ENCODE results near the gene TTYH1. TPM values are rescaled to one million over a fixed set of nuclear protein-coding genes. Genes with fewer than 3 reads are reported as not detected.
"Not testable (repeated sequence)": the region's sequence is repeated elsewhere in the genome, so short reads cannot be mapped to it uniquely, and the experiment has no call there.

Gene TTYH1
- polyA plus RNA-seq (2012; ENCODE audit: insufficient read depth, insufficient read length, low read depth) = 1.6 TPM

DNA sequence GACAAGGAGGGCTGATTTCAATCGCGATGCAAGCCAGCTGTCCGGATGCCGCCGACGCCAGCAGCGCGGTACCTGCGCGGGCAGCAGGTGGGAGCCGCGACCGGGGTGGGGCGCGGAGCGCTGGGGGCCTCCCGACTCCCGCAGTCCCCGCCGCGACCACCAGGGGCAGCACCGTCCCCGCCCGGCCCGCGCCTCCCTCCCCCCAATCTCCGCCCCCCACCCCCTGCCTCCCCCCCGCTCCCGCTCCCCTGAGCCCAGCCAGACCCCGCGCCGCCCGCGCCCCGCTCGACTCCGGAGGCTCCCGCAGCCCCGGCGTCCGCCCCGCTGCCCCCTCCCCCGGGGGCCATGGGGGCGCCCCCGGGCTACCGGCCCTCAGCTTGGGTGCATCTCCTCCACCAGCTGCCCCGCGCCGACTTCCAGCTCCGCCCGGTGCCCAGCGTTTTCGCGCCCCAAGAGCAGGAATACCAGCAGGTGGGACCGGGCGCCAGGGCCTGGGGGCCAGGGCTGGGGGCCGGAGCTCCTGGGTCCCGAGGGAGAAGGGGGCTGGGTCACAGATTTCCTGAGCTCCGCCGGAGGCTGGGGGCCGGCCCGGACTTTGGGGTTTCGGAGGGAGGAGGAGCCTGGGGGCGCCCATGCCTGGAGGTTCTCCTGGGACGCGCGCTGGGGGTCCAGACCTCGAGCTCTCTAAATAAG lies at the start of gene TTYH1:
Gene TTYH1 (plus strand): TSS at position 257 of the 693 bp plus-strand sequence. CDS start 89 bp downstream, at position 346.
- peaks cover 35% of the 10 kb centered on the region for H3K27me3 ChIP-seq
- no peaks in the 10 kb centered on the region for H3K9me3 ChIP-seq
- no peaks in the 10 kb centered on the region for H3K4me1 ChIP-seq
- H3K4me3 ChIP-seq (ENCODE audit: low read depth, low read length) = no peak within 1 kb of the TSS
- no peak for DNase-seq
- no peaks in the 10 kb centered on the region for H3K36me3 ChIP-seq
- TF ChIP-seq, protein P1, sequence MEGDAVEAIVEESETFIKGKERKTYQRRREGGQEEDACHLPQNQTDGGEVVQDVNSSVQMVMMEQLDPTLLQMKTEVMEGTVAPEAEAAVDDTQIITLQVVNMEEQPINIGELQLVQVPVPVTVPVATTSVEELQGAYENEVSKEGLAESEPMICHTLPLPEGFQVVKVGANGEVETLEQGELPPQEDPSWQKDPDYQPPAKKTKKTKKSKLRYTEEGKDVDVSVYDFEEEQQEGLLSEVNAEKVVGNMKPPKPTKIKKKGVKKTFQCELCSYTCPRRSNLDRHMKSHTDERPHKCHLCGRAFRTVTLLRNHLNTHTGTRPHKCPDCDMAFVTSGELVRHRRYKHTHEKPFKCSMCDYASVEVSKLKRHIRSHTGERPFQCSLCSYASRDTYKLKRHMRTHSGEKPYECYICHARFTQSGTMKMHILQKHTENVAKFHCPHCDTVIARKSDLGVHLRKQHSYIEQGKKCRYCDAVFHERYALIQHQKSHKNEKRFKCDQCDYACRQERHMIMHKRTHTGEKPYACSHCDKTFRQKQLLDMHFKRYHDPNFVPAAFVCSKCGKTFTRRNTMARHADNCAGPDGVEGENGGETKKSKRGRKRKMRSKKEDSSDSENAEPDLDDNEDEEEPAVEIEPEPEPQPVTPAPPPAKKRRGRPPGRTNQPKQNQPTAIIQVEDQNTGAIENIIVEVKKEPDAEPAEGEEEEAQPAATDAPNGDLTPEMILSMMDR (IDR thresholded peaks at IDR 0.05; ENCODE audit: low read depth, low read length) = no peak

DNA sequence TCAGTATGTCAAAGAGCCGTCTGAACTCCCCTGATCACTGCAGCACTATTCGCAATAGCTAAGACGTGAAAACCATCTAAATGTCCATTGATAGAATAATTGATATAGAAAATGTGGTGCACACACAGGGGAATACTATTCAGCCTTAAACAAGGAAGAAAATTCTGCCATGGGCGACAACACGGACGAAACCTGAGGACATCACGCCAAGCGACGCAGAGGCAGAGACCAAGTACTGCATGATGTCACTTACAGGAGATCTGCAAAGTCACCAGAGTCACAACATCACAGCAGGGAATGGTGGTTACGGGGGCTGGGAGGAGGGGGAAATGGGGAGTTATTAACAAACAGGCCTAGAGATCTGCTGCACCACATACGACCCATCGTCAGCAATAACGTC lies 49.5 kb upstream of the TTYH1 start:
- not testable (repeated sequence) for H3K9me3 ChIP-seq; H3K4me3 ChIP-seq (ENCODE audit: low read depth, low read length); H3K4me1 ChIP-seq

DNA sequence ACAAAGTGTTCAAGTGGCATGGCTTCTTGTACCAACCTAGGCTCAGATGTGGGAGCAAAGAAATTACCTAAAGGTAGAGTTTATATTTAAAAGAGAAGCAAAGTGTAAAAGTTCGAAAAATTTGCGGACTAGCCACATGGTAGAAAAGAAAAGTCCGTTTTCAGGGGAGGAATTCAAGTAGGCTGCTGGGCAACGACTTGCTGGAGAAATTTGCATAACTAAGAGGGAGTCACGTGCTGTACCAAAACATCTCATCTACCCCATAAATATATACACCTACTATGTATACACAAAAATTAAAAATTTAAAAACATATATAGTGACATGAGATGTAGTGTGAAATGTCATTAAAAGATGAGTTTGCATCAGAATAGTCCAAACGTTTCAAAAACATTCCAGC lies 48.5 kb upstream of the TTYH1 start:
- no peaks in the 10 kb centered on the region for H3K9me3 ChIP-seq
- no peaks in the 10 kb centered on the region for H3K36me3 ChIP-seq
- no peaks in the 10 kb centered on the region for H3K4me1 ChIP-seq
- no peak for DNase-seq
- H3K4me3 ChIP-seq (ENCODE audit: low read depth, low read length) = no peak overlapping the region
- TF ChIP-seq, protein P1 (IDR thresholded peaks at IDR 0.05; ENCODE audit: low read depth, low read length) = no peak
- H3K27me3 ChIP-seq = peaks cover 37% of the 10 kb centered on the region

More for the DNA sequence above, 49.5 kb upstream of the TTYH1 start:
- not testable (repeated sequence) for H3K36me3 ChIP-seq, DNase-seq
- peaks cover 37% of the 10 kb centered on the region for H3K27me3 ChIP-seq

DNA sequence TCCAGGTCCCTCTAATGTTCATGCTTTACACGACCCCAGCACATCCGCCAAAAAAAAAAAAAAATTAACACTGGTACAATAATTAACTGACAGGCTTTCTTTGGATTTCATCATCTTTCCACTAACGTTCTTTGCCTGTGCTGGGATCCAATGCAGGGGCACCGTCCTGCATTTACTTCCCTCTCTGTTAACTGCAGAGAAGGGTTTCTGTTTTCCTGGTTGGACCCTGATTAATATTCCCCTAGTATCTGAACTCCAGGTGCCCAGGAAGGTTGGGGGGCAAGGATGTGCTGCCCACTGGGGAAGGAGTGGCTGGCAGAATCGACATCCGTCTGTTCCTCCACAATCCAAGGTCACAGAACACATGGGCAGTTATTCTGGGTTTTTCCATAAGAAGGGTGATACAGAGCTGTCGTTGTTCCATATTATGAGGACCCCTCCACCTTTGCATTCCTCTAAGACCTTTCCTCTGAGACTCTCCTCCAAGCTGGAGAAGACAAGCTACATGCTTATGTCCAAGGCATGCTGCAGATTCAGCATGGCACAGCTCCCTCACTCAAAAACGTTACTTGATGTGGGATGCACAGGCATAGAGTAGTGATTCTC lies 46.1 kb upstream of the TTYH1 start:
- Histone ChIP-seq H3K4me3 (ENCODE audit: low read depth, low read length) (no peak overlapping the region), H3K36me3 (no peaks in the 10 kb centered on the region), H3K9me3 (no peaks in the 10 kb centered on the region), H3K4me1 (no peaks in the 10 kb centered on the region), H3K27me3 (peaks cover 35% of the 10 kb centered on the region)
- TF ChIP-seq, protein P1 (IDR thresholded peaks at IDR 0.05; ENCODE audit: low read depth, low read length) = no peak
- DNase-seq = no peak

DNA sequence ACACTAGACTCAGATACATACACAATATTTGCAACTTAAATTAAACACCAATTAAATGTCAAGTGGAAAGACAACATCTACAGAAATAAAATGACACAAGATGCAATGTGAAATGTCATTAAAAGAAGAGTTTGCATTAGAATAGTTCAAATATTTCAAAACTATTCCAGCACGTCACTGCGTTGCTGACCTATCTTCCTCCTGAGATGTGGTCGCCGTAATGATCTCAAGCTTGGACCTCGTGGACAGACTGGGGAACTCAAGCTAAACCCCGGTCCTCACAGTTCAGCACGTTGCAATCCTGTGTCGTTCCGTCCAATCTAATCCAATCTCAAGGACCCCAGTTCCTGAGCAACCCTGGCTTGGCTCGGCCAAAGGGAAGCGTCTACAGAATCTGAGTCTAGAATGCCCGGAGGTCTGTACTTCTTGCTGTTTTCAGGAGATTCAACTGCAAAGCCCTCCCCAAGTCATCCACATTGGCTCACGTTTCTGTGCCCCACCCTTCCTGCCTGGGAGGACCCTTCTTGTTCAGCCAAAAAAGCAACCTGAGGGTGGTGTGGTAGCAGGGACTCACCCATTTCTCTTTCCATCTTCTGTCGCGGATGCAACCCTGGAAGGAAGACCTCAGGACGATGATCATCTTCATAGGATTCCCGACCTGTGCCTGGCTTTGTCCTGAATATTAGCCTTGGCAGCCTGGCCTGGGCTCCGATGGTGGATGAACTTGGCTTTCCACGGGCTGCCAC lies 45.4 kb upstream of the TTYH1 start:
- not testable (repeated sequence) for DNase-seq; H3K9me3 ChIP-seq; H3K4me3 ChIP-seq (ENCODE audit: low read depth, low read length); H3K4me1 ChIP-seq; H3K36me3 ChIP-seq
- H3K27me3 ChIP-seq = peaks cover 31% of the 10 kb centered on the region

DNA sequence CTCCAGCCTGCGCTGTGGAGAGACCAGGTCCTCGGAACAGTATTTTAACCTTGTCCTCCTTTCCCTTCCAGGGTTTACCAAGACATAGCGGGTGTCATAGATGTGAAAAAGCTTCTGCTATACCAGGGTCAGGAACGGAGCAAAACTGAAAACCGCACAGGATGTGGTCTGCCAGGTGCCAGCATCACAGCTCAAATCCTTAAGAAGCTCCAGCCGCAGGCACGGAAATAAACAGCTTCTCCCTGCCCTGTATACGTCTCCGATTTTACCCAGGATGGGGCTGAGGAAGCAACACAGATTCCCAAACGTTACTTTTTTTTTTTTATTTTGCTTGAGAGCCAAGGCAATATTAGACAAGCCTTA lies 44.8 kb upstream of the TTYH1 start:
- H3K9me3 ChIP-seq; H3K4me1 ChIP-seq; H3K36me3 ChIP-seq; DNase-seq; H3K4me3 ChIP-seq (ENCODE audit: low read depth, low read length): not testable (repeated sequence)
- peaks cover 25% of the 10 kb centered on the region for H3K27me3 ChIP-seq

DNA sequence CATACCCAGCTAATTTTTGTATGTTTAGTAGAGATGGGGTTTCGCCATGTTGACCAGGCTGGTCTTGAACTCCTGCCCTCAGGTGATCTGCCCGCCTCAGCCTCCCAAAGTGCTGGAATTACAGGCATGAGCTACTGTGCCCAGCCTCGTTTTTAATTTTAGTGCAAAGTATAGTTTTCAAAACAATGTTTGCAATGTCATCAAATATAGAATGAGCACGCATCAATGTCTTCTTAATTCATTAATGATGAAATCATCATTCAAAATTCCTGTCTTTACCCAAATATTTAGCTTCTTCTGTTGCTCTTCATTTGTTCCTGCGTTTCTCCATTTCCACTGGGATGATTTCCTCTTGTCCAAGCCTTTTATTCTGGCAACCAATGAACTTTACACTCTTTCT lies 43.8 kb upstream of the TTYH1 start:
- H3K27me3 ChIP-seq = peaks cover 21% of the 10 kb centered on the region
- not testable (repeated sequence) for H3K36me3 ChIP-seq

More for the DNA sequence above, 43.8 kb upstream of the TTYH1 start:
- not testable (repeated sequence) for H3K4me1 ChIP-seq; H3K4me3 ChIP-seq (ENCODE audit: low read depth, low read length); H3K9me3 ChIP-seq; DNase-seq

All from BE2C (cell line).